ENCODE data around the gene CDC14A.
"Not testable (repeated sequence)": the region's sequence is repeated elsewhere in the genome, so short reads cannot be mapped to it uniquely, and the experiment has no call there.

The CDC14A gene

GRCh38 chr1:100332331-100332730 is 20.0 kb upstream of the CDC14A start:
- DNase-seq (ENCODE audit: low spot score), result no peak

GRCh38 chr1:100335436-100335835 is 16.9 kb upstream of the CDC14A start:
- no peak for DNase-seq (ENCODE audit: low spot score)

GRCh38 chr1:100337878-100338277 is 14.4 kb upstream of the CDC14A start:
- not testable (repeated sequence) for DNase-seq (ENCODE audit: low spot score)

GRCh38 chr1:100339735-100340134 is 12.6 kb upstream of the CDC14A start:
- DNase-seq (ENCODE audit: low spot score), result not testable (repeated sequence)

- no peak for DNase-seq (ENCODE audit: low spot score)
Measured at GRCh38 chr1:100340494-100340893, 11.8 kb upstream of the CDC14A start.

GRCh38 chr1:100342348-100342747 is 10.0 kb upstream of the CDC14A start:
- DNase-seq (ENCODE audit: low spot score), result no peak

GRCh38 chr1:100343897-100344296 is 8.4 kb upstream of the CDC14A start:
- DNase-seq (ENCODE audit: low spot score), result no peak

GRCh38 chr1:100344774-100345173 is 7.5 kb upstream of the CDC14A start:
- DNase-seq (ENCODE audit: low spot score), result no peak

GRCh38 chr1:100346387-100346786 is 5.9 kb upstream of the CDC14A start:
- no peak for DNase-seq (ENCODE audit: low spot score)

GRCh38 chr1:100347009-100347966 is 5.0 kb upstream of the CDC14A start:
- no peak for DNase-seq (ENCODE audit: low spot score)

- no peak for DNase-seq (ENCODE audit: low spot score)
Measured at GRCh38 chr1:100348549-100349144, 3.7 kb upstream of the CDC14A start.

- DNase-seq (ENCODE audit: low spot score), result no peak
Measured at GRCh38 chr1:100349246-100349645, 3.1 kb upstream of the CDC14A start.

- no peak for DNase-seq (ENCODE audit: low spot score)
Measured at GRCh38 chr1:100350787-100351094, 1.6 kb upstream of the CDC14A start.

GRCh38 chr1:100351095-100351887 is 1.0 kb upstream of the CDC14A start:
- DNase-seq (ENCODE audit: low spot score), result peak; percentile 92

- no peak for DNase-seq (ENCODE audit: low spot score)
Measured at GRCh38 chr1:100353071-100353801, 930 bp downstream of the CDC14A start.

GRCh38 chr1:100353988-100354387 is 1.7 kb downstream of the CDC14A start:
- DNase-seq (ENCODE audit: low spot score), result no peak

- no peak for DNase-seq (ENCODE audit: low spot score)
Measured at GRCh38 chr1:100354971-100355394, 2.7 kb downstream of the CDC14A start.

- DNase-seq (ENCODE audit: low spot score), result no peak
Measured at GRCh38 chr1:100358210-100358609, 5.9 kb downstream of the CDC14A start.

GRCh38 chr1:100359139-100359538 is 6.8 kb downstream of the CDC14A start:
- DNase-seq (ENCODE audit: low spot score), result no peak

GRCh38 chr1:100360790-100361510 is 8.6 kb downstream of the CDC14A start:
- no peak for DNase-seq (ENCODE audit: low spot score)

- no peak for DNase-seq (ENCODE audit: low spot score)
Measured at GRCh38 chr1:100361511-100362089, 9.3 kb downstream of the CDC14A start.

Measured in left forelimb (tissue), 1 donor.